Measurements from ENCODE around the gene CMTR1.

DNA sequence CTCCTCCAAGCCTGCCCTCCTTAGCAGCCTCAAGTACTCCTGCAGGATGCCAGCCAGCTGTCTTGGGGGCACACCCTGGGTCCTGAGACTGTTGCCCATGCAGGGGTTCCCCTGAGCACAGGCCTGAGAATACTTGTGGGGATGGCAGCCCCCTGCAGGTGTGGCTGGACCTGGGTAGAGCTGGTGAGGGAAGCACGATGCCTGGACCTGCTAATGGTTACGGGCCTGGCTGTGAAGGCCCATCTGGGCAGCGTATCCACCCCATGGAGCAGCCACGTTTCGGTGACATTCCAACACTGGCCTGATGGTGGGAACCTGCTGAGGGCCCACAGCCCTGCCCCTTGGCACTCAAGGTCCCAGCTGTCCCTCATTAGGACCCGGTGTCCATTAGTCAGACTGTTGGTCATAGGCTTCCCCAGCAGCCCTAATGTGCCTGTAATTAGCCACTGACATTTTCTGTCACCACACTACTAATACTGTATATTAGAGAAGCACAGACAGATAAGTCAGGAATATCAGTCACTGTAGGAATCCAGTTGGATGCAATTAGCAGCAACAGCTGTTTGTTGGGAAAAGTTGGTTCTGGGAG, 46.3 kb downstream of the CMTR1 start:
- TF ChIP-seq POLR2A (IDR thresholded peaks at IDR 0.05): no peak
- TF ChIP-seq, protein P1, sequence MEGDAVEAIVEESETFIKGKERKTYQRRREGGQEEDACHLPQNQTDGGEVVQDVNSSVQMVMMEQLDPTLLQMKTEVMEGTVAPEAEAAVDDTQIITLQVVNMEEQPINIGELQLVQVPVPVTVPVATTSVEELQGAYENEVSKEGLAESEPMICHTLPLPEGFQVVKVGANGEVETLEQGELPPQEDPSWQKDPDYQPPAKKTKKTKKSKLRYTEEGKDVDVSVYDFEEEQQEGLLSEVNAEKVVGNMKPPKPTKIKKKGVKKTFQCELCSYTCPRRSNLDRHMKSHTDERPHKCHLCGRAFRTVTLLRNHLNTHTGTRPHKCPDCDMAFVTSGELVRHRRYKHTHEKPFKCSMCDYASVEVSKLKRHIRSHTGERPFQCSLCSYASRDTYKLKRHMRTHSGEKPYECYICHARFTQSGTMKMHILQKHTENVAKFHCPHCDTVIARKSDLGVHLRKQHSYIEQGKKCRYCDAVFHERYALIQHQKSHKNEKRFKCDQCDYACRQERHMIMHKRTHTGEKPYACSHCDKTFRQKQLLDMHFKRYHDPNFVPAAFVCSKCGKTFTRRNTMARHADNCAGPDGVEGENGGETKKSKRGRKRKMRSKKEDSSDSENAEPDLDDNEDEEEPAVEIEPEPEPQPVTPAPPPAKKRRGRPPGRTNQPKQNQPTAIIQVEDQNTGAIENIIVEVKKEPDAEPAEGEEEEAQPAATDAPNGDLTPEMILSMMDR (IDR thresholded peaks at IDR 0.05): no peak
